NCI-H524 treated with DMSO at 0.1 percent for 48 hours (cell line): ENCODE results near the gene COA6.

Experiments used
- DNase-seq: peaks from one replicate; lab custom pipeline; 2025; lab: John Stamatoyannopoulos, UW

The COA6 gene

DNA sequence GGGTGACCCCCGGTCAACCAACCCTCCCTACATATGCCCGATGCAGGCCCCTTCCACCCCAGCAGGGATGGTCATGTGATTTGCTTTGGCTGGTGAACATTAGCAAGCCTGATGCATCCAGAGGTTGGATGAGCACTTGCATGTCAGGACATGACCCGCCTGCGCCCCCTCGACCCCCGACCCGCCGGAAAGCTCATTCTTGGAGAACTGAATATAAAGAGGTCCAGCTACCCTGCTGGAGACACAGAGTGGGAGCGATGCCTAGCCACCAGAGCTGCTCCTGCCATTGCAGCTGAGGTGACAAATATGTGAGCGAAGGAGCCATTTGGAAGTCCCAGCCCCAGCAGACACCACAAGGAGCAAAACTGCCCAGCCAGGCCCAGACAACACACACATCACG is 39.6 kb downstream of the COA6 start:
- DNase-seq: no peak

DNA sequence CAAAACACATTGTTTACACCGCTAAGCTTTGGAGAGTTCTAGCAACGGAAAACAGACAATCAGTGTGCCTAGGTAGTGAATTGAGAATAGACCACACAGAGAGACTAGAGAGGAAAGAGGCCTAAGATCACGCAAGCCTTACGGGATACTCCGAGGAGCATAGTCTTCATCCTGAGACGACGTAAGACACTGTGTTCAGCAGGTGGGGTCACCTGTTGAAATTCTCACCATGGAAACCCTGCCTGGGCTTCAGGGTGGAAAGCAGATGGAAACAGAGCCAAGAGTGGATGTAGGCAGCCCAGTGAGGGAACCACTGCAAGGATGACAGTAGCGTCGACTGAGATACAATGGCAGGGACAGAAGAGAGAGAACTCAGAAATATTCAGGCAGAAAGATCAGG is 40.2 kb downstream of the COA6 start:
- DNase-seq: no peak

DNA sequence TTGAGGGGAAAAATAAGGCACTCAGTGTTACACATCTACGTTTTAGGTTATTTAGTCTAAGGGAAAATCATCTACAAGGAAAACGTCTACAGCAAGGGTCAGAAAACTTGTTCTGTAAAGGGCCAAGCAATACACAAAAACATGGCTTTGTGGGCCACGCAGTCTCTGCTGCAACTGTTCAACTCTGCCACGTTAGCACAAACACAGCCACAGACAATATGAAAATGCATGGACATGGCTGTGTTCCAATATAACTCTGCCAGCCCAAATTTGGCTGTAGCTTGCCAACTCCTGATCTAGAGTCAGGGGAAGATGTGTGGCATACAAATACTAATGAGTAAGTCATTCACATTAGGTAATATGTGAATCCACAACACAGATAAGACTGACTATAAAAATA is 40.7 kb downstream of the COA6 start:
- DNase-seq: no peak

DNA sequence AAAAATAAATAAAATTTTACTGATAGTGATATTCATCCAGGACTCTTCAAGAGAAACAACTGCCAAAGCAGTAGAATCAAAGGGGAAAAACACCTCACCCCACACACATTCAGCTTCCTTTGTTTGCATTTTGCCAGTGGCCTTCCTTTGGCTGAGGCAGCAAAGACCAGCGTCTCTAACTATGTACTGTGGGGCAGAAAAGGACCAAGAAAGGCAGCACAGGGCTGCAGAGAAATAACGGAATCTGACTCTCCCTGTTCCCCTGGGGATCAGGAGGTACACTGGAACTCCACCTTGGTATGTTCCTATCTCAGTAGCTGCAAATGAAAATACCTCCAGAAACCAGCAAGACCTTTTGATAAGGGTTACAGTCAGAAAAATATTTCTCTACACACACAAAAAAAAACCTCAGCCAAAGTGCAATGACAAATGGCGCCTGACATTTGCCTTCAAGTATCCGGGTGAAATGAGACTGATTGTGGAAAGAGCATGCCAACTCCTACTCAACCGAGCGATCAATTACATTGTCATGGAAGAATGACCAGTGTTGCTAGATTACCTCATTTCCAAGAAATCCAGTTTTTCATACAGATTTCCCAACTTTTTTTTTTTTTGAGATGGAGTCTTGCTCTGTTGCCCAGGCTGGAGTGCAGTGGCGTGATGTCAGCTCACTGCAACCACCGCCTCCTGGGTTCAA is 54.8 kb downstream of the COA6 start:
- DNase-seq: no peak

DNA sequence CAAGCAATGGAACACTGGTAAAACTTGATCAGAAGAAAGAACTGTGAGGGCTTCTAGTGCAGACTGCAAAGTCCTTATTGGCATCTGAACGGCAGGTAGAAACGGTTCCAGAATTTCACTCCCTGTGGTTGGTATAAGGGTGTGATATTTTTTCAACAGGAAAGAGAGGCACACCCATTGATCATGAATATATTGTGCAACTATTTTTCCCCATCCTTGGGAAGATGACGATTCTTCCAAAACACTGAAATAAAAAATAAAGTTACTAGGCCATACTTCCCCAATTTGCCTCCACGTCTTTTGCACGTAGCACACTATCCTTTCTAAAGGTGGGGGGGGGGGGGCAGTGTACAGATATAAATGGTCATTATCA is 56.2 kb downstream of the COA6 start:
- DNase-seq: no peak

DNA sequence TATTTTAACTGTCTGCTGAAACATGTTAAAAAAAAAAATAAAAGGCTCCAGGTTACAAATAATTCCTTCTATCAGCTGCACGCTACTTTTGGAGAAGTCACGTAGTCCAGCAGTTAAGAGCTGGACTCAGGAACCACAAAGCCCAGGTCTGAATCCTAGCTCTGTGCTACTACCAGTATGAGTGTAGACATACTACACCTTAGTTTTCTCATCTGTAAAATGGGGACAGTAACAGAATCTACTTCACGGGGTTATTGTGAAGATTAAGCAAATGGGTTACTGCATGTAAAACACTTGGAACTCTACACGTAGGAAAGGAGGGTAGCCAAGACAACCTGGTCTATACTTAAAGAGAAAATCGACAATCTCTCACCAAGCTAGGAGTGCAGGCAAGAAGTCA is 57.4 kb downstream of the COA6 start:
- DNase-seq: no peak

DNA sequence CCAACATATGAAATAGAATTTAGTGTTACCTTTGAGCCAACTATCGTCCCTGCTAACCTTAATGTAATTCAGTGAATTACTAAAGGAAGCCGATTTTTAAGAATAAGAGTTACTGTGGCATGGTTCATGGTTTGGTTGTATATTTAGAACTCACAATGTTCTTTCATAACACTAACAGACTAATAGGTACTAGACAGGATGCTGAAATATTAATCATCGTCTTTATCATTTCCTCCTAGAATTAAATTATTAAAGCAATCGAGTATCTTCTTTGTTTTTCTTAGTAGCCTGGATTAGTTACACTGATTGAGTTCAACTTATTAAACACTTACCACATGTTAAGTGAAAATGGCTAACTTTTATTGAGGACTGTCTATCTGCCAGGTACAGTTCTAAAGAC is 58.0 kb downstream of the COA6 start:
- DNase-seq: no peak

DNA sequence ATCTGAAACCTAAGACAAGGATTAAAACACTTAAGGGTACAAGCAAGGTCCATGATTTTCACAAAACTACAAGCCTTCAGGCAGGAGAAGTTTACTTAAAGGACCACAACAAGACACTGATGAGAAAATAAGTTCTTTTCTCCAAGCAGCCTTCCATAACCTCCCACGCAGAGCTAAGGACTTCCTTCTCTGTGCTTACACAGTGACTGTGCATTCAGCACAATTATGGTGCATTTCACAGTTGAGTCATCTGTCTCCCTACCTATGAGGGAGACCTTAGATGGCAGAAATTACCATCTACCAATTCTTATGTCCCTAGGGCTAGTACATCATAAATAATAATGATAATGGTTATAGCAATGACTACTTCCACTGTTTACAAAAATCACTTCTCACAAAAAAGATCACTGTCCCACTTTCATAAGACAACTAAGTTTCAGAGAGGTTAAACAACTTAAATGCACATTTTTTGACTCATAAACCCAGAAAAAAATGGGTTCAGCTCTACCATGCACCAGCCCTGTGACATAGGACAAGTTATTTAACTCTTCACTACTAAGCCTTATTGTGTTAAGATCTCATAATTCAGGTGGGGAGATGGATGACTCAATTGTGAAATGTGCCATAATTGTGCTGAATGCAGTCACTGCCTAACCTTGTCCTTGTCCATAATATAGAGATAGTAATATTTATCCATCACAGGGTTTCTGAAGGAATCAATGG is 60.5 kb downstream of the COA6 start:
- no peak for DNase-seq
